ENCODE data around the gene NR2C2. TPM values are rescaled to one million over a fixed set of nuclear protein-coding genes. Genes with fewer than 3 reads are reported as not detected.

NR2C2 gene
- total and polyA plus RNA-seq, 11 donors, result 6.2 to 38.5 (median 28.3) TPM

- ATAC-seq, result no peak
- H3K4me3 ChIP-seq, result no peak overlapping the region
- TF ChIP-seq, protein P1, sequence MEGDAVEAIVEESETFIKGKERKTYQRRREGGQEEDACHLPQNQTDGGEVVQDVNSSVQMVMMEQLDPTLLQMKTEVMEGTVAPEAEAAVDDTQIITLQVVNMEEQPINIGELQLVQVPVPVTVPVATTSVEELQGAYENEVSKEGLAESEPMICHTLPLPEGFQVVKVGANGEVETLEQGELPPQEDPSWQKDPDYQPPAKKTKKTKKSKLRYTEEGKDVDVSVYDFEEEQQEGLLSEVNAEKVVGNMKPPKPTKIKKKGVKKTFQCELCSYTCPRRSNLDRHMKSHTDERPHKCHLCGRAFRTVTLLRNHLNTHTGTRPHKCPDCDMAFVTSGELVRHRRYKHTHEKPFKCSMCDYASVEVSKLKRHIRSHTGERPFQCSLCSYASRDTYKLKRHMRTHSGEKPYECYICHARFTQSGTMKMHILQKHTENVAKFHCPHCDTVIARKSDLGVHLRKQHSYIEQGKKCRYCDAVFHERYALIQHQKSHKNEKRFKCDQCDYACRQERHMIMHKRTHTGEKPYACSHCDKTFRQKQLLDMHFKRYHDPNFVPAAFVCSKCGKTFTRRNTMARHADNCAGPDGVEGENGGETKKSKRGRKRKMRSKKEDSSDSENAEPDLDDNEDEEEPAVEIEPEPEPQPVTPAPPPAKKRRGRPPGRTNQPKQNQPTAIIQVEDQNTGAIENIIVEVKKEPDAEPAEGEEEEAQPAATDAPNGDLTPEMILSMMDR (IDR thresholded peaks at IDR 0.05), result no peak
- no peak for TF ChIP-seq POLR2A (IDR thresholded peaks at IDR 0.05)
- H3K36me3 ChIP-seq, result peaks cover 0 to 77% (median 27%) of the 10 kb centered on the region in 9 donors
- no peak for DNase-seq
- H3K9me3 ChIP-seq, result no peaks in the 10 kb centered on the region
- peaks cover 0 to 10% (median 6%) of the 10 kb centered on the region in 12 donors for H3K4me1 ChIP-seq
- no peaks in the 10 kb centered on the region for H3K27me3 ChIP-seq
- intact Hi-C loops (cut with DNase I), result loop anchor here (1.0 to 10.0 kb wide), 16 partner anchors 123 to 483 kb away; partner anchors contain the start of genes C3orf20 (in 4 of the 10) and MRPS25 (in 1 of the 10)
- no peak overlapping the region for H3K27ac ChIP-seq
- WGBS, 4 donors, result 80 to 85% (median 84%) methylated on average over 21 of the region's 21 CpGs
These were observed 25.3 kb upstream of the NR2C2 start for GRCh38 chr3:14921811-14922705.

DNA sequence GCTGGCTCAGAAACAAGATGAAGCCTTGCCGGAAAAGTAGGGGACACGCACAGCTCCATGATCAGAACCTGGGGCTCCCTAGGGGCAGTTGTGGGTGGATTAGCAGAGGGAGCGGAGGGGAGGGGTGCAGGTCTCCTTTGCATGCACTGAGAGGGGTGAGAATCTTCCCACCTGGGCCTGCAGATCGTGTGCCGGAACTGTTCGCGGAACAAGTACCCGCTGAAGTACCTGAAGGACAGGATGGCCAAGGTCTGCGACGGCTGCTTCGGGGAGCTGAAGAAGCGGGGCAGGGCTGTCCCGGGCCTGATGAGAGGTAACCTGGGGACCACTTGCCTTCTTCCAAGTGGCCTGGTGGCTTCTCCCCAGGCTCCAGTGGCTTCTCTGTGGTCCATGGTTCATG, 24.5 kb upstream of the NR2C2 start:
- peaks cover 0 to 10% (median 6%) of the 10 kb centered on the region in 12 donors for H3K4me1 ChIP-seq
- intact Hi-C loops (cut with DNase I), result loop anchor here in 7 of 10 donors (5.0 to 10.0 kb wide), 8 partner anchors 122 to 482 kb away; partner anchors contain the start of genes C3orf20 (in 1 of the 7) and MRPS25 (in 1 of the 7)
- TF ChIP-seq POLR2A (IDR thresholded peaks at IDR 0.05), result no peak
- TF ChIP-seq, protein P1 (IDR thresholded peaks at IDR 0.05), result no peak
- DNase-seq, result no peak
- no peak overlapping the region for H3K27ac ChIP-seq
- H3K36me3 ChIP-seq, result peaks cover 0 to 75% (median 24%) of the 10 kb centered on the region in 9 donors
- no peak for ATAC-seq
- H3K4me3 ChIP-seq, result no peak overlapping the region
- no peaks in the 10 kb centered on the region for H3K9me3 ChIP-seq
- H3K27me3 ChIP-seq, result no peaks in the 10 kb centered on the region
- WGBS, 4 donors, result 93 to 97% (median 95%) methylated on average over 13 of the region's 13 CpGs

GRCh38 chr3:14923476-14923875, 23.9 kb upstream of the NR2C2 start:
- Histone ChIP-seq H3K4me3 (no peak overlapping the region), H3K4me1 (peaks cover 0 to 10% (median 6%) of the 10 kb centered on the region in 12 donors), H3K36me3 (peaks cover 0 to 73% (median 24%) of the 10 kb centered on the region in 9 donors), H3K27me3 (no peaks in the 10 kb centered on the region), H3K9me3 (no peaks in the 10 kb centered on the region), H3K27ac (no peak overlapping the region)
- intact Hi-C loops (cut with DNase I), result loop anchor here in 7 of 10 donors (5.0 to 10.0 kb wide), 8 partner anchors 121 to 481 kb away; partner anchors contain the start of genes C3orf20 (in 1 of the 7) and MRPS25 (in 1 of the 7)
- no peak for DNase-seq
- ATAC-seq, result no peak
- TF ChIP-seq, protein P1 (IDR thresholded peaks at IDR 0.05), result no peak
- no peak for TF ChIP-seq POLR2A (IDR thresholded peaks at IDR 0.05)
- 82 to 90% (median 87%) methylated on average over 6 of the region's 6 CpGs for WGBS, 4 donors
